Left forelimb (tissue), 1 donor: ENCODE results near the gene RAB30.
"Not testable (repeated sequence)": the region's sequence is repeated elsewhere in the genome, so short reads cannot be mapped to it uniquely, and the experiment has no call there.

Source experiments
- DNase-seq: peaks from one replicate; pipeline ENCODE4 v3.0.0-alpha.2; 2018; ENCODE audit warnings: low spot score

Gene RAB30

GRCh38 chr11:83009999-83010398, 61.7 kb downstream of the RAB30 start:
- DNase-seq, result no peak

DNA sequence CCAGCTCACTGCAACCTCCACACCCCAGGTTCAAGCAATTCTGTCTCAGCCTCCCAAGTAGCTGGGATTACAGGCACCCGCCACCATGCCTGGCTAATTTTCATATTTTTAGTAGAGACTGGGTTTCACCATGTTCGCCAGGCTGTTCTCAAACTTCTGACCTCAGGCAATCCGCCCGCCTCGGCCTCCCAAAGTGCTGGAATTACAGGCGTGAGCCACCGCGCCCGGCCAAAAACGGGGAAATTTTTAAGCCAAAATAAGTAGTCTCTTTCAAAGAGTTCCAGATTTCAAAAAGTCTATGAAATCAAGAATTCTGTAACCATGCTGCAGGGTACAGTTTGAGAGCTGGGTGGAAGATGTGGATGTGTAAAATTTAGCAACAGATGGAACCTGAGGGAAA, 62.6 kb downstream of the RAB30 start:
- not testable (repeated sequence) for DNase-seq

GRCh38 chr11:83008581-83008923, 63.1 kb downstream of the RAB30 start:
- no peak for DNase-seq

DNA sequence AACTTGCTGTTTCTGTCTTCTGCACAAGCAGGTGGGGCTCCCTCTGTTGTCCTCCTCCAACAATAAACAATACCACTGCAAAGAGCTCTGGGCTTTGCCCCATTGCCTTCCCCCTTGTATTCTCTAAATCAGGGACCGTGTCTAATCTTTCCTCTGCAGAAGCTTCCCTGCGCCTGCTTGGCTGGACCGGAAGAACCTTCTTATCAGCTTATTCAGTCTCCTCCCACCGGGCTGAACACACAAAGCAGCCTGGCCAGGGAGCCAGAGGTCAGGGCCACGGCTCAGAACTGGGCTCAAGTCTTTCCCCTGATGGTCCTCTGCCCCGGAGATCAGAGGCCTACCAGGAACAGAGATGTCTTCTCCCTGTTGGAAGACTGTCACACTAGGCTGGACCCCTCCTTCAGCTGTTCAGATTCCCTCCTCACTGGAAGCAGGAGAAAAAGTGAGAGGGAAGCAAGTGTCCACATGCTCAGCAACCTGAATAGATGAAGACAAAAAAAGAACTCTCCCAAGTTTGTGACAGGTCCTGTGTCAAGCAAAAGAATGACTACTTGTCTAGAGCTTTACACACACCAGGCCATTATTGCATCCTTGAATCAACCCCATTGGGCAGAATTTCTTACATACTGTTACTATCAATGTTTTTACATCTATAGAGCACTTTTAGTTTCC, 63.7 kb downstream of the RAB30 start:
- DNase-seq, result no peak

DNA sequence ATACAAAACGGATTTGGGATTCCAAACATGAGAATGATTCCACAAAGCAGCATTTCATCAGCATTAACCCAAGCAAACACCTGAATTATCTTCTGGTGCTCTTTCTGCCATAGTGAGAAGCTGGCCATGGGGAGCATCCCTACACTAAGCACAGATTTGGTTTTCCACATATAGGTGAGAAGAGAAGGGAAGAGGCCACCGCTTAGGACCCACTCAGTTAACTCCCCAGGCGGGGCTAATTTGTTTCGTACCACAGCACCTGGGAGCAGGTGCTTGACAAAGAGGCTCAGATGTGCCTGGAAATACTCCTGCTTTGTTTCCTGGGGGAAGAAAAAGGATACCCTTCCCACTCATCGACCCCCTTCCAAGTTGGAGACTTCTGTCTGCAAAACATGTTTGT, 64.2 kb downstream of the RAB30 start:
- no peak for DNase-seq

DNA sequence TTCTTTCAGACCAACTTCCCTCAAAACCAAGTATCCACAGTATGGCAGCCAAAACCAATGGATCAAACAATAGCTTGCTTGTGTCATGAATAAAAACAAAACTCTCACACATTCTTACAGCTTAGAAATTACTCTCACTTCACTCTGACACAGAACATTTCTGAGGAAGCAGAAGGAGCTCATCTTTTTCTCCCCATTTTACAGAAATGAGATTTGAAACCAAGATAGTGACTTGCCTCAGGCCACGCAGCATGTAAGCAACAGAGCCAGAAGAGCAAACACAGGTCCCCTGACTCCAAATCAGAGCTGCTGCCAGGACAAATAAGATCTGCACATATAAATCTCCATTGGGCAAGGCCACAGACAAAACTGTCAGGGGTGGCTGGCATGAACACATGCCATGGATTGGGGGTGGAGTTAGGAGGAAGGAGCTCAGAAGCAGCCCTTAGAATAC, 64.8 kb downstream of the RAB30 start:
- no peak for DNase-seq

GRCh38 chr11:83004746-83005556, 66.7 kb downstream of the RAB30 start:
- no peak for DNase-seq

- DNase-seq, result no peak
These were observed 69.2 kb downstream of the RAB30 start for GRCh38 chr11:83002522-83002921.

GRCh38 chr11:83002053-83002452, 69.6 kb downstream of the RAB30 start:
- DNase-seq, result no peak

GRCh38 chr11:83000381-83000780, 71.3 kb downstream of the RAB30 start:
- no peak for DNase-seq

DNA sequence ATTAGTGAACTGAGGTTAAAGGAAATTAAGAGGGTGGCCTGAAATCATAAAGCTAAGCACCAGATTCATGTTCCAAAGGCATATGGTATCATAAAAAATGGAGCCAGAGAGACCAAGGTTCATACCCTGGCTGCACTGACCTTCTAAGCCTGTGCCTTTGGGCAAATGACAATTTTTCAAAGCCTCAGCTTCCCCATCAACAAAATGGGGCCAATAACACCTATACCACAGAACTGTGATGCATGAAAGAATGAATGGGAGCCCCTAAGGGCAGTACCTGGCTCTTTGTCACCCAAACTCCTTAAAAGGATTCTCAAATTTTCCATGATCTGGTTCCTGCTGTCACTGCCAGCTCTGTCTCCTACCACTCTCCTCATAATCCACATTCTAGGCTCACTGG, 72.5 kb downstream of the RAB30 start:
- DNase-seq, result no peak

GRCh38 chr11:82998697-82999096, 73.0 kb downstream of the RAB30 start:
- no peak for DNase-seq

GRCh38 chr11:82996966-82997606, 74.6 kb downstream of the RAB30 start:
- no peak for DNase-seq

DNA sequence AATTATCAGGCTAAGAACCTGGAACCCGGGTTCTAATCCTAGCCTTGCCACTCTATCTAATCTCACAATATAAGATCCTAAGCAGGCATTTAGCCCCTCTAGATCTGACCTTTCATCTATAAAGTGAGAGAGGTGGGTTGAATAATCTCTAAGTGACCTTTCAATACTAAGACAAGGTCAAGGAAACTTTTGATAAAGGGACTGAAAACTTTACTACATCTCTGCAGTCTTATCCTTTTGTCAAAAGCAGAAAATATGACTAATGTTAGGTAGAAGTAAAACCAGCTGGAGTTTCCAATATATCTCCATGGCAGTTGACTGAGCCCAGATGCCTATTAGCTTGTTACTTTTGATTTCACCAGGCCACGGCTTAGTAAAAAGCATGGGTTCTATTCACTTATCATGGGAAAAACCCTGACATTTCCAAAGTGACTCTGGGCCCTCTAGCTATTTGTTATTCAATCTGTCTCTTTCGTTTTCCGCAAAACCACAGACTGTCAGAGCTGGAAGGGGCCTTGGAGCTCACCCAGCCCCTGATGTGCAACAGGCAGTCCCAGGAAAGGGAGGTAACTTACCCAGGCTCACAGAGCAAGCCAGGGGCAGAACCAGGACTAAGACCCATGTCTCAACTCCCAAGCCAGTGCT, 75.8 kb downstream of the RAB30 start:
- no peak for DNase-seq

DNA sequence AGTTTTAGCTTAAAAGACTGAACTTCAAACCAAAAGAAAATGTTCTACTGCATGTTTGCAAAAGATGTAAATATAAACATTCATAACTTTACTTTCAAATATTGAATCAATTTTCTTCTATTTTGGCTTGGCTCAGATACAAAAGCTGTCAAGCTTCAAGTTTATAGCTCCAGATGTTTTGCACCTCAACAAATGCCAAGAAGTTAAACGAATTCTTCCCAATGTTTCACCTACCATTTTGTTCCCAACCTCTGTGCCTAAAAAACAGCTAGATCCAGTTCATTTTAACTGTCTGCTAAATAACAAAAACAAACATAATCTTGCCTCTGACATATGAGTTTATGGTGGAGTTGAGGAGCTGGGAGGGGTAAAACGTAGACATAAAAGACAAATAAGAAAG, 76.5 kb downstream of the RAB30 start:
- no peak for DNase-seq

DNA sequence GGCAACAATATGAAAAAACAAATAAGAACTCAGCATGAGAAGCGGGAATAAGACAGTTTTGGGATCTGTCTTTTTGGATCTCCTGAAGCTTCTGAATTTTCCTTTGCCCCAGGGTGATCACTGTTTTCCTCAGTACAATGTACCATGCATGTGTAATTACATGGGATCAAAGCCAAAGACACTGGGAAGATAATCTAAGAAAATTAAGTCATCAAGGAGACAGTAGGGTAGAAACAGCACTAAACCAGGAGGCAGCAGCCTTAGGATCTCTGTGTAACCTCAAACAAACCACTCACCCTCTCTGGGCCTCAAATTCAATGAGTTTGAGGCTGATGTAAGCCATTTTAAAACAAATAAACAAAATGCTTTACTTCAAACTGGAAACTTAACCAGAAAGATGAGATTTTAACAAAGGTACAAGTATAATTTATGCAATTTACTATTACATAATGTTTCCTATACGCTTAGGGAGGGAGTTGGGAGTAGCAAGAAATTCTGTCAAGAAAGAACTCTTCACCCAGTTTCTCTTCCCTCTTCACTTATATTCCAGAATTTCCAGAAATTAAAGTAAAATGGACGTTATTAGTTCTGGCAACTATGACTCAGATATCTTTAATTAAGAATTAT, 77.0 kb downstream of the RAB30 start:
- DNase-seq, result no peak

DNA sequence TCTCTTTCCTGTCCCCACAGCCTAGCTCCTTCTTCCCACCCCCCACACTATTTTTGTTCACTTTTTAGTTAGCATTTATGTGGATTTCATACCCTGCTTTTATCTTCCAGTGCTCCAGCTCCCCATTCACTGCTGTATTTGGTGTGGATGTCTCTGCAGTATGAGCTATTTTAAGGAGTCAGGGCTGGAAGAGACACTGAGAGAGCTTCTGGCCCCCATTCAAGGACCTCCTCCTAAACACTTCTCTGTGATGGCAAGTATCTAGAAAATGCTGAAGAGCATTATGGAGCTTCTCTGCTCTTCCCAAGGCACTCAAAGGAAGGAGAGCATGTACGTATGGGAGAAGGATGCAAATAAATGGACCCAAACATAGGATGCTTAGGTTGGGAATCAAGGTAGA, 79.5 kb downstream of the RAB30 start:
- no peak for DNase-seq

- DNase-seq, result no peak
These were observed 81.9 kb downstream of the RAB30 start for GRCh38 chr11:82989628-82990404.

DNA sequence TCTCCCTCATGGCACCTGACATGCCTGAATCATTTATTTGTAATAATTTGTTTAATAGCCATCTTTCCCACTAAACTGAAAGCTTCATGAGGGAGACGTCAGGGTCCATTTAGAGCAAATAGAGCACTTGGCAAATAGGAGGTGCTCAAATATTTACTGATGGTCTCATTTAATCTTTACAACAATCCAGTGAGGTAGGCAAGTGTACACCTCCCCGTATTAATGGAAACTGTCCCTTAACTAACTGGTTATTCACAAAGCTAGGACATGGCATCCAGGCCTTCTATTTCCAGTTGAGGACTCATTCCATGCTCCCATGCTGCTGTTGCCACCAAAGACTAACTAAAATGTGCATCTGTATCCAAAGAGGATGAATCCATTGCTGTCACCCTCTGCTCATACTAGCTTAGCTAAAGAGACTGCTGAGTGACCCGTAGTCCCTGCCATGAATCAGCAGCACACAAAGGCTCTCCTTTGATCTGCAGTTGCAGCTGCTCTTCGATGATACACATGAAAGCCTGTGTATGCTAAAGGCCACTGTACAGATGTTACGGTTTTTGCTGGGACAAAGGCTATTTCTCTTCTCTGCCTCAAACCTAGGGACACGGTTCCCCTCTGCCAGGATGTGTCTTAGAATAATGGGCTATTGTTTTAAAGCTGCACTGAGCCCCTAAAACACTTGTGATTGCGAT, 82.6 kb downstream of the RAB30 start:
- no peak for DNase-seq

- no peak for DNase-seq
These were observed 83.7 kb downstream of the RAB30 start for GRCh38 chr11:82987997-82988396.

DNA sequence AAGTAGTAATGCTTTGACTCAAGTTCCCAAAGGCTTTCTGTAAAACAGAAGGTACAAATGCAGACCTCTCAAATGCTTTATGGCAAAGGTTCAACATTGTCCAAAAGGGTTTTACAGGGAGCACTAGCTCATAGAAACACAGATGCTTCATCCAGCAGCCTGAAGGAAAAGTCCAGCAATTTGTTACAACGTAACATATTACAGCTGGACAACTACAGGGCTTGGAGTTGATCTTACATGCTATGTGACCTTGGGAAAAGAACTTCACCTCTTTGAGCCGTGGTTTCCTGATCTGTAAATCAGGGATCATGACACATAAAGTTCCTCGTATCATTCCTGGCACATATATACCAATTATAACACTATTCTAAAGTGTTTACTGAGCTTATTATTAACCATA, 85.3 kb downstream of the RAB30 start:
- no peak for DNase-seq
